Measurements from ENCODE around the gene ZNF512. TPM values are rescaled to one million over a fixed set of nuclear protein-coding genes. Genes with fewer than 3 reads are reported as not detected.
"Not testable (repeated sequence)": the region's sequence is repeated elsewhere in the genome, so short reads cannot be mapped to it uniquely, and the experiment has no call there.

ZNF512 gene
- total RNA-seq, 1 donor from 2014 or later, result 55.9 TPM

DNA sequence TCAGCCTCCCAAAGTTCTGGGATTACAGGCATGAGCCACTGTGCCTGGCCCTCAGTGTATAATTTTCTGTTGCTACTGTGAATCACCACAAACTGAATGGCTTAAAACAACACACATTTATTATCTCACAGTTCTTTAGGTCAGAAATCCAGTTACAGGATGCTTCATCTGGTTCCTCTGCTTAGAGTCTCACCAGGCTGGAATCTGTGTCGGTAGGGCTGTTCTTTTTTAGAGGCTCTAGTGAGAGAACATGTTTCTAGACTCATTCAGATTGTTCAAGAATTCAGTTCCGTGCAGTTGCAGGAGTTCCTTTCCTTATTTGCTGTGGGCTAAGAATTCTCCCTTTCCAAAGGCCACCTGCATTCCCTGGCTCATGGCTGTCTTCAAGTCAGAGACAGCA is 23.8 kb downstream of the ZNF512 start:
- Histone ChIP-seq H3K36me3 (ENCODE audit: control insufficient read depth, insufficient read depth, low read length) (no peaks in the 10 kb centered on the region), H3K27me3 (ENCODE audit: control insufficient read depth, insufficient read depth, low read length) (no peaks in the 10 kb centered on the region), H3K4me3 (ENCODE audit: low read depth, low read length) (no peak overlapping the region)
- DNase-seq (ENCODE audit: low read depth), result no peak
- TF ChIP-seq, protein P1, sequence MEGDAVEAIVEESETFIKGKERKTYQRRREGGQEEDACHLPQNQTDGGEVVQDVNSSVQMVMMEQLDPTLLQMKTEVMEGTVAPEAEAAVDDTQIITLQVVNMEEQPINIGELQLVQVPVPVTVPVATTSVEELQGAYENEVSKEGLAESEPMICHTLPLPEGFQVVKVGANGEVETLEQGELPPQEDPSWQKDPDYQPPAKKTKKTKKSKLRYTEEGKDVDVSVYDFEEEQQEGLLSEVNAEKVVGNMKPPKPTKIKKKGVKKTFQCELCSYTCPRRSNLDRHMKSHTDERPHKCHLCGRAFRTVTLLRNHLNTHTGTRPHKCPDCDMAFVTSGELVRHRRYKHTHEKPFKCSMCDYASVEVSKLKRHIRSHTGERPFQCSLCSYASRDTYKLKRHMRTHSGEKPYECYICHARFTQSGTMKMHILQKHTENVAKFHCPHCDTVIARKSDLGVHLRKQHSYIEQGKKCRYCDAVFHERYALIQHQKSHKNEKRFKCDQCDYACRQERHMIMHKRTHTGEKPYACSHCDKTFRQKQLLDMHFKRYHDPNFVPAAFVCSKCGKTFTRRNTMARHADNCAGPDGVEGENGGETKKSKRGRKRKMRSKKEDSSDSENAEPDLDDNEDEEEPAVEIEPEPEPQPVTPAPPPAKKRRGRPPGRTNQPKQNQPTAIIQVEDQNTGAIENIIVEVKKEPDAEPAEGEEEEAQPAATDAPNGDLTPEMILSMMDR (IDR thresholded peaks at IDR 0.05; ENCODE audit: insufficient read depth, low read length, poor library complexity, severe bottlenecking), result no peak

DNA sequence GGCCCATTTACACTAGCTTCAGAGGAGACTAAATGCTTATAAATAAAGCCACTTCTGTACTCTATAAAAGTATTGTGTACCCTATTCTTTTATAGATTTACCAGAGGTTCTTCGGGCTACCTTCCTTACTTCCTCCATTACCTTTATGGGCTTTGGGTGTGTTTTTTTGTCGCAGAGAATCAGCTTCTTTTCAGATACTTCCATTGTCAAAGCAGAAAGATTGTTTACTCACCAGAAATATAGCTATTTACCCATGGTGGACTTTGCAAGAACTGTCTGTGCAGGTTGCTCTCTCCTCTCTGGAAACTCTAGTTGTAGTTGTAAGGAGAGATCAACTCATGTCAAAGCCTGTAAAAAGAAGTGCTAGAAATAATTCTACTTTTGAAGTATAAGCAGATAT is 31.1 kb downstream of the ZNF512 start:
- H3K27me3 ChIP-seq (ENCODE audit: control insufficient read depth, insufficient read depth, low read length), result no peaks in the 10 kb centered on the region
- no peaks in the 10 kb centered on the region for H3K36me3 ChIP-seq (ENCODE audit: control insufficient read depth, insufficient read depth, low read length)
- no peak for DNase-seq (ENCODE audit: low read depth)
- TF ChIP-seq, protein P1 (IDR thresholded peaks at IDR 0.05; ENCODE audit: insufficient read depth, low read length, poor library complexity, severe bottlenecking), result no peak
- no peak overlapping the region for H3K4me3 ChIP-seq (ENCODE audit: low read depth, low read length)

DNA sequence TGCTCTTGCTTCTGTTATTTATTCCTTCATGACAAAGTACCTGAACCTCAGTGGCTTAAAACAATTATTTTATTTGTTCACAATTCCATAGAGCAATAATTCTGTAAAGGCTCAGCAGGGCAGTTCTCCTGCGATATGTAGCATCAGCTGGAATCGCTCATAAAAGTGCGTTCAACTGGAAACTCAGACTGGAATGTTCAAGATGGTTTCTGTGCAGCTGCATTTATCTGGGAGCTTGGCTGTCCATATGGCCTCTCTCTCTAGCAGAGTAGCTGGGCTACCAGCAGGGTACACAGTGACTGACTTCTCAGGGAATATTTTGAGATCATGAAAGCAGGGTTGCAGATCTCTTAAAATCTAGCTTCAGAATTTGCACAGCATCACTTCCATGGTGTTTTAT is 32.5 kb downstream of the ZNF512 start:
- Histone ChIP-seq H3K36me3 (ENCODE audit: control insufficient read depth, insufficient read depth, low read length) (no peaks in the 10 kb centered on the region), H3K27me3 (ENCODE audit: control insufficient read depth, insufficient read depth, low read length) (no peaks in the 10 kb centered on the region), H3K4me3 (ENCODE audit: low read depth, low read length) (no peak overlapping the region)
- DNase-seq (ENCODE audit: low read depth), result no peak
- TF ChIP-seq, protein P1 (IDR thresholded peaks at IDR 0.05; ENCODE audit: insufficient read depth, low read length, poor library complexity, severe bottlenecking), result no peak

DNA sequence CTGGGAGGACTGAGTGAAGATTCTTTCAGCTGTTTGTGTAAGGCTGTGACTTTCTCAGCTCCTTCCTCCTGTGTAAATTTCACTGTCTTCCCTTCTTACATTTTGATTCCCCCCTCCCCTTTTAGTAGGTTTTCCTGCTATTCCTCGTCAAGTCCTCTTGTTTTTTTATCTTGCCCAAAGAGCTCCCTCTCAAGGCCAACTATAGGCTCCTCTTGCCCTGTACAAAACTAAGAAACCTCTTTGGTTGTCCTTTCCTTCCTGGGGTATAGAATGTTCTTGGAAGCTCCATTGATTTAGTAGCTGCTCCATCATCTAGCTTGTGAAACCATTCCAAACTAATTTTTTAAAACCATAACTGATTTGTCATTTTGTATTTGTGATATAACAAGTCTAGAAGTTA is 38.7 kb downstream of the ZNF512 start:
- TF ChIP-seq, protein P1 (IDR thresholded peaks at IDR 0.05; ENCODE audit: insufficient read depth, low read length, poor library complexity, severe bottlenecking), result no peak
- DNase-seq (ENCODE audit: low read depth), result no peak
- H3K36me3 ChIP-seq (ENCODE audit: control insufficient read depth, insufficient read depth, low read length), result peaks cover 2% of the 10 kb centered on the region
- no peaks in the 10 kb centered on the region for H3K27me3 ChIP-seq (ENCODE audit: control insufficient read depth, insufficient read depth, low read length)
- H3K4me3 ChIP-seq (ENCODE audit: low read depth, low read length), result no peak overlapping the region

DNA sequence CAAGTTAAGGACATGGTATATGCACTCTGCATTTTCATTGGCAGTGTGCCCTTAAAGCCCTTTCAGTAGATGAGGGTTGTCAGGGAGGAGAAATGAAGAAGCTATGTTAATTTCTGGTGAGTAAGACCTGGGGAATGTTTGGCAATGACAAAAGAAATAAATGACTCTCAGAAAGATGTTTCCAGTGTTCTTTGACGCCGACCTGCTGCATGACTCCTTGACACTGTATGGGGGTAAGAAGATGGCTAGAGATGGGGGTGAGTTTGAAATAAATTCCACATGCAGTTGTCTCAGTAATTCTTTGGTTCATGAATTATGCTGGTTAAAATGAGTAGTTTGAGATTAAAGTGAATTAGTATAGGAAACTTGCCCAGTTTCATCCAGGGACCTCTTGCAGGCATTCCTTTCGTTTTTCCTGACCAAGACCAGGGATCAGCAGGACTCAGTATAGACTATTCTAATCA is 40.1 kb downstream of the ZNF512 start:
- H3K4me3 ChIP-seq (ENCODE audit: low read depth, low read length), result no peak overlapping the region
- peak; percentile 32 for DNase-seq (ENCODE audit: low read depth)
- H3K36me3 ChIP-seq (ENCODE audit: control insufficient read depth, insufficient read depth, low read length), result peaks cover 2% of the 10 kb centered on the region
- TF ChIP-seq, protein P1 (IDR thresholded peaks at IDR 0.05; ENCODE audit: insufficient read depth, low read length, poor library complexity, severe bottlenecking), result no peak
- no peaks in the 10 kb centered on the region for H3K27me3 ChIP-seq (ENCODE audit: control insufficient read depth, insufficient read depth, low read length)

DNA sequence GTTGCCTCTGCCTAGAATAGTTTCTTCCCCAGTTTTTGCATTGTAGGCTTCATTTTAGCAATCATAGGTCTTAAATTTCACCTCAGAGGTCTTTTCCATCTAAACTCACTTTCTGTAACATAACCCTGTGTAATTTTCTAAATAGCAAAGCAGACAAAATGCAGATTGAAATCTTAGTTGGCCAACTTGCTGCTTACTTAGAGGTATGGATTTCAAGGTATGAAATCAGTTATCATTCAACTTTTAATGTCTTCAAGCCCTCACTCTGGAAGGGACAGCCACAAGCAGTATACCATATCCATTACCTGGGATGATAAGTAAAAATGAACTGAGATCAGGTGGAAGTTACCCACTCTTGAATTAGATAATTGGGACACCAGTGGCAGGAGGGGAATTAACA is 42.1 kb downstream of the ZNF512 start:
- peaks cover 2% of the 10 kb centered on the region for H3K36me3 ChIP-seq (ENCODE audit: control insufficient read depth, insufficient read depth, low read length)
- TF ChIP-seq, protein P1 (IDR thresholded peaks at IDR 0.05; ENCODE audit: insufficient read depth, low read length, poor library complexity, severe bottlenecking), result no peak
- DNase-seq (ENCODE audit: low read depth), result no peak
- H3K4me3 ChIP-seq (ENCODE audit: low read depth, low read length), result no peak overlapping the region
- no peaks in the 10 kb centered on the region for H3K27me3 ChIP-seq (ENCODE audit: control insufficient read depth, insufficient read depth, low read length)

DNA sequence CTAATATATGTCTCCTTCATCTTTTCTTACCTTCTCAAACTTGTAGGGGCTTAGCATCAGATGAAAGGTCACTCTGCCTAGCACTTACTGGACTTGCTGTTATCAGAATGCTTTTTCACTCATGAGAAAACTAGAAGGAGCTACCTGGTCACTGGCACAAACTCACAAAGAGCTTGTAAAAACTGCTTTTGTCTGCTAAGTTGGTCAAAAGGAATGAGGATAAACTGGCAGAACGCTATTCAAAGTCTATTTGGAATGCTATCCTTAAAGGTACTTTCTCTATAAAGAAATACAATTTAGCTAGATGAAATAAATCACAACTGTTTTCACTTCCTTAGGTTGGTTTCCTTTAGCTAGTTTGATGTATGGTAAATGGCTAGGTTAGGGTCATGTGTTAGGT is 43.5 kb downstream of the ZNF512 start:
- not testable (repeated sequence) for H3K36me3 ChIP-seq (ENCODE audit: control insufficient read depth, insufficient read depth, low read length); H3K27me3 ChIP-seq (ENCODE audit: control insufficient read depth, insufficient read depth, low read length); H3K4me3 ChIP-seq (ENCODE audit: low read depth, low read length); DNase-seq (ENCODE audit: low read depth)

DNA sequence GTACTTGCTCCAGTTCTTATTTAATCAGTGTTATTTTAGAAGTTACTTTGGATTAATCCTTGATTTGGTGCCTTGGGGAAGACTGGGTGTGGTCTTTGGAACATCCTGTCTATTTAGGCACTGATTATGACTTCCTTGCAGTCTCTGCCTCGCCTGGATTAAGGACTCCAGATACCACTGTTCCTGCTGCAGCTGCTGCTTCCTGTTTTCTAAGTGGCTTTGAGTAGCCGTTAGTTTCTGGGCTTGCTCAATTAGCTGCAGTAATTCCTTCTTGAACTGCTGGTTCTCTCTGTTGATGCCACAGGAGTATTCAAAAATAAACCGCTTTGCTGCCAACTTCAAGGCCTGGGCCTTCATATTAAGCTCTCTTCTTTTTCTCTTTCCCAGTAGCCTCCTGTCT is 44.1 kb downstream of the ZNF512 start:
- DNase-seq (ENCODE audit: low read depth); H3K27me3 ChIP-seq (ENCODE audit: control insufficient read depth, insufficient read depth, low read length); H3K4me3 ChIP-seq (ENCODE audit: low read depth, low read length); H3K36me3 ChIP-seq (ENCODE audit: control insufficient read depth, insufficient read depth, low read length): not testable (repeated sequence)

All from kidney epithelial cell (primary cell).